Stomach (tissue), 4 donors: ENCODE results near the gene RHEBL1.

Experiments used
- CTCF ChIP-seq, 7 experiments: fragments of 450-650 bp in 4 of 7; fragments of 200-600 bp in 3 of 7; sonication (generic) in 3 of 7; IDR thresholded peaks; one replicate each; pipeline ENCODE4 v1.5.1; 2016 to 2019; ENCODE audit warnings: antibody characterized with exemption in 7 of 7, control low read depth in 2 of 7, mild to moderate bottlenecking in 1 of 7
- POLR2AphosphoS5 ChIP-seq, 3 donors: sonication (generic); formaldehyde crosslinking; IDR thresholded peaks; one replicate each; pipeline ENCODE4 v1.6.1; 2016; ENCODE audit warnings: antibody characterized with exemption in 3 of 3

DNA sequence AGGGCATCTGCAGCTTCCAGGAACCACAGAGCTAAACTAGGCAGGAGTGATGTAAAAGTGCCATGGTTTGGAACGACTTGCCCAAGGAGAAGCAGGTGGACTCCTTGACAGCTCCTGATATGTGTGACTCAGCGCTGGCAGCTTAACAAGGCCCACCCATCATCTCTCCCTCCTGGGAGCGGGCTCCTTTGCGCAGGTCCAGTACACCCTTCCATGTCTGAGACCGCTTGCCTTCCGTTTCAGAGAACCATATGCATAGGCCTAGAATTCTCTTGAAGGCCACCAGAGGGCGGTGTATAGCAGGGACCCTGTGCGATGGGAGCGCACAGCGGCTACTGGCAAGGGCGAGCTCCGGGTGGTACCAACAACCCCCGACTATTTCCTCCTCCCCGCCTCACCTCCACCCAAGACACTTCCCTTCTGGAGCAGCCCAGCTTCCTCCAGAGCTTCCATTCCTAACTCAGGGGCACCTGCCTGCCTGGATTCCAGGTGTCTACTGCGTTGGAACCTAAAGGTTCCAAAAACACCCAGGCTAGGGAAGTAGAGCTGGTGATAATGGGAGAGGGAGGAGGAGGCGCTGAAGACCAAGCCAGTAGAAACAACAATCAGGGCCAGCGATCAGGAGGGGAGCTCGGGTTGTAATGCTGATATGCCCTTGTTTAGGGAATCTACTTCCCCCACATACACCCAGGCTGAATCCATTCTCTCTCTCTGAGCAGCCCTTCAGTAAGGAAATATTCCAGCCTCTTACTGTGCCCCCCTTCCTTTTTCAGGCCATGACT, 18.6 kb upstream of the RHEBL1 start:
- TF ChIP-seq CTCF (IDR thresholded peaks at IDR 0.05) (peak in 5 of 7 experiments; percentile 78 to 91 (median 85)), POLR2AphosphoS5 (IDR thresholded peaks at IDR 0.05) (peak in 1 of 3 donors; percentile 76)
